PC-9 (cell line): Measurements from ENCODE around the gene ACTRT2. TPM values are rescaled to one million over a fixed set of nuclear protein-coding genes. Genes with fewer than 3 reads are reported as not detected.

Source experiments
- BruUV-seq: library from RNA; stranded (reverse); fragments of 400-500 nt; replicated peaks from 2 replicates; lab custom pipeline; 2021; lab: Mats Ljungman, UMichigan
- CTCF ChIA-PET: fragments of 300-600 bp; sonication (Branson Sonifier 250); formaldehyde crosslinking; loops from one replicate; lab custom pipeline; 2022; ENCODE audit warnings: antibody characterized with exemption; lab: Charles Lee
- POLR2A ChIA-PET: fragments of 300-600 bp; sonication (Branson Sonifier 250); formaldehyde crosslinking; loops from one replicate; lab custom pipeline; 2022; ENCODE audit warnings: antibody characterized with exemption; ENCODE audit not compliant: unreplicated experiment; lab: Charles Lee
- DNase-seq, 2 experiments: peaks; one replicate each; pipeline versions ENCODE4 v3.0.0 to v3.0.0-alpha.2; 2015 to 2022; ENCODE audit warnings: mixed read lengths in 1 of 2
- H2AFZ ChIP-seq: fragments of 200-600 bp; sonication (generic); 2 replicates; pipeline ENCODE4 v1.8.1; 2017; ENCODE audit warnings: antibody characterized with exemption
- H3F3A ChIP-seq: fragments of 200-600 bp; sonication (generic); 2 replicates; pipeline ENCODE4 v1.8.1; 2017; ENCODE audit warnings: antibody characterized with exemption, mild to moderate bottlenecking, low read depth; ENCODE audit not compliant: insufficient read depth
- H3K27ac ChIP-seq: fragments of 200-600 bp; sonication (generic); 2 replicates; pipeline ENCODE4 v1.6.1; 2016; ENCODE audit warnings: mixed run types
- H3K27me3 ChIP-seq: fragments of 200-600 bp; sonication (generic); 2 replicates; pipeline ENCODE4 v1.6.1; 2016; ENCODE audit warnings: low read depth, mixed run types; ENCODE audit not compliant: insufficient read depth
- H3K36me3 ChIP-seq: fragments of 200-600 bp; sonication (generic); 2 replicates; pipeline ENCODE4 v1.6.1; 2016; ENCODE audit warnings: low read depth, mixed run types
- H3K4me1 ChIP-seq: fragments of 200-600 bp; sonication (generic); replicated peaks from 2 replicates; pipeline ENCODE4 v1.6.1; 2016; ENCODE audit warnings: mixed run types; ENCODE audit not compliant: insufficient read depth
- H3K4me2 ChIP-seq: fragments of 200-600 bp; sonication (generic); 2 replicates; pipeline ENCODE4 v1.6.1; 2017; ENCODE audit warnings: mixed run types
- H3K4me3 ChIP-seq: fragments of 200-600 bp; sonication (generic); 2 replicates; pipeline ENCODE4 v1.6.1; 2016; ENCODE audit warnings: mixed run types
- H3K79me2 ChIP-seq: fragments of 200-600 bp; sonication (generic); 2 replicates; pipeline ENCODE4 v1.6.1; 2017; ENCODE audit warnings: low read depth, mixed run types
- H3K9me2 ChIP-seq: fragments of 200-600 bp; sonication (generic); 2 replicates; pipeline ENCODE4 v1.8.1; 2017; ENCODE audit warnings: mild to moderate bottlenecking; ENCODE audit not compliant: insufficient read depth
- H3K9me3 ChIP-seq: fragments of 200-600 bp; sonication (generic); 2 replicates; pipeline ENCODE4 v1.8.1; 2016; ENCODE audit warnings: low read depth; ENCODE audit not compliant: insufficient read depth
- H4K20me1 ChIP-seq: fragments of 200-600 bp; sonication (generic); 2 replicates; pipeline ENCODE4 v1.8.1; 2017; ENCODE audit not compliant: insufficient read depth
- CTCF ChIP-seq: fragments of 200-600 bp; sonication (generic); conservative IDR thresholded peaks from 2 replicates; pipeline ENCODE4 v1.6.1; 2017; ENCODE audit warnings: mixed run types, antibody characterized with exemption, mild to moderate bottlenecking, moderate library complexity
- EZH2 ChIP-seq: fragments of 200-600 bp; sonication (generic); IDR thresholded peaks from 2 replicates; pipeline ENCODE4 v1.8.0; 2017; ENCODE audit warnings: antibody characterized with exemption, low read depth
- intact Hi-C: fragments of 100-400 bp; cut with micrococcal nuclease; formaldehyde crosslinking; loops from one replicate; pipeline ENCODE4 v1.10.0; 2022; ENCODE audit not compliant: unreplicated experiment
- total RNA-seq: library from RNA; stranded (reverse); gene quantifications from 2 replicates; pipeline ENCODE4 v1.2.3, GENCODE V29; 2021

Gene ACTRT2
- total RNA-seq, 1 experiment from 2014 or later = not detected

DNA sequence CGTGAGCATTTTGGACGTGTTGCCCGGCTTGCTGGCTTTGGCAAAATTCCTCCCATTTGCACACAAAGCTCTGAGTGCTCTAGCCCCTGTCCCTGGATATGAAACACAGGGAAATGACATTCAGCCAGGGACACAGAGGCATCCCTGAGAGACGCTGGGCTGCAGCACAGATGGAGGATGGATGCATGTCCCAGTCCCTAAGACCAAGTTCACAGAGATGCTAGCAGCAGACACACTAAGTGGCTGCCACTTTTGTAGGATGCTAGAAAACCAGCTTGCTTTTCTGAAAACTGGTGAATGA, 12.5 kb downstream of the ACTRT2 start:
- BruUV-seq = no TSS peak
- Histone ChIP-seq H3K9me3 (no peaks in the 10 kb centered on the region), H3F3A (no peaks in the 10 kb centered on the region), H3K36me3 (no peaks in the 10 kb centered on the region), H2AFZ (no peak overlapping the region), H3K27me3 (peaks cover 97% of the 10 kb centered on the region), H3K9me2 (no peaks in the 10 kb centered on the region), H3K27ac (no peak overlapping the region), H3K79me2 (no peaks in the 10 kb centered on the region), H3K4me2 (no peak overlapping the region), H3K4me1 (no peaks in the 10 kb centered on the region), H4K20me1 (no peaks in the 10 kb centered on the region), H3K4me3 (no peak overlapping the region)
- ChIA-PET POLR2A (interaction anchor here (0.7 kb wide), 1 partner anchor 312 kb away, joined by 16 read pairs; no protein-coding TSS in a partner anchor), CTCF (no interaction called here)
- TF ChIP-seq EZH2 = no peak
- TF ChIP-seq CTCF = no peak
- intact Hi-C loops = no loop called here
- DNase-seq = no peak

DNA sequence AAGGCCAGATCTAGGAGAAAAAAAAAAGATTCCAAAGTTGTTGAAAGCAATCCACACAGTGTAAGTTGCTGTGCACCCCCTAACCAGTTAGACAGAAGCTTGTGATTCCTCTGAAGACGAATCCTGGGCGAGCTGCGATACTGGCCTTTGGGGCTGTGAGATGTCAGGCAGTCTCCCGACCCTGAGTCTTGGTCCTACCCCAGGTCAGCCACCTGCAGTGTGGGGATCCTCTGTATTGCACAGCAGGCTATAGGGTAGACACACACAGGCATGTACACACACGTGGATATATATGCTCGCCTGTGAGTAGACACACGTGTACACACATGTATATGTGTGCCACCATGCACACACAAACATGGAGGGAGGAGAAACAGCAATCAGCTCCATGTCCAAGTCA, 12.9 kb downstream of the ACTRT2 start:
- no peak overlapping the region for H3K4me3 ChIP-seq
- H3F3A ChIP-seq = no peaks in the 10 kb centered on the region
- no peaks in the 10 kb centered on the region for H3K4me1 ChIP-seq
- TF ChIP-seq EZH2 = no peak
- TF ChIP-seq CTCF = no peak
- no peaks in the 10 kb centered on the region for H3K79me2 ChIP-seq
- CTCF ChIA-PET = no interaction called here
- H3K4me2 ChIP-seq = no peak overlapping the region
- intact Hi-C loops = no loop called here
- H3K27me3 ChIP-seq = peaks cover 97% of the 10 kb centered on the region
- no peaks in the 10 kb centered on the region for H3K9me3 ChIP-seq
- no peak overlapping the region for H2AFZ ChIP-seq
- POLR2A ChIA-PET = interaction anchor here (0.7 kb wide), 1 partner anchor 312 kb away, joined by 16 read pairs; no protein-coding TSS in a partner anchor
- no peak overlapping the region for H3K27ac ChIP-seq
- BruUV-seq = no TSS peak
- no peaks in the 10 kb centered on the region for H4K20me1 ChIP-seq
- H3K36me3 ChIP-seq = no peaks in the 10 kb centered on the region
- DNase-seq = no peak
- no peaks in the 10 kb centered on the region for H3K9me2 ChIP-seq

DNA sequence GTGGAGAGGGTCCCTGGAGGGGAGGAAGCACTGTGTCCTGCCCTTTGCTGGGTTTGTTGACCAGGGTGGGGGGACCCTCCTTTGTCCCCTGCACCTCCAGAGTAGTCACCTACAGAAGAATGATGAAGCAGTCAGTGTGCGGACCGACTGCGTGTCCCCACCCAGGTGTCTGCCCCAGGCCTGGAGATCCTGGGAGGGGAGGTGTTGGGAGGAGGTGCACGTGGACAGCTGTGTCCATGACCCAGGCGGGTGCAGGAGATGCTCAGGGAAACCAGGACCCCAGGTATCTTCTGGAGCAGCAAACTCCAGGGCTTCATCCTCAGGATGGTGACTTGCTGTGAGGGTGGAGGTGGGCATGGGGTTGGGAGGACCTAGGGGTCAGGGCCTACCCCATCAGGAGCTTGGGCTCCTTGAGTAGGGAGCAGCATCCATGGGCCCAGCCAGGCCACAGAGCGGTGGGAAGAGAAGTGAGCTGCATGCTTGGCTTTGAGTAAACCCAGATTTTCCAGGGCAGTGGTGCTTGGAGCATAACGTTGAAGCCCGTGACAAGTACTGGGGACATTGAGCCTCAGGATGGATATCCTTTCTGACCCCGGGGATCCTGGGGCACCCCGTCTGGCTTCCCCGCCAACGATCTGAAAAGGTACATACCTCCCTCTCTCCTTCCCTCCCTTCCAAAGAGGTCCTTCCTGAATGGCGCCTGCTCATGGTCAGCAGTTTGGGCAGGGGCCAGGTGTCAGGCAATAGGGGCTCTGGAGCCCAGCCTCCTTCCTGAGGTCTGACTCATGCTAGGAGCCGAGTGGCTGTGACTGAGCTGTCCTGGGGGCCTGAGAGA, 13.7 kb downstream of the ACTRT2 start:
- intact Hi-C loops = no loop called here
- no TSS peak for BruUV-seq

More for the DNA sequence above, 13.7 kb downstream of the ACTRT2 start:
- H3K4me3 ChIP-seq = no peak overlapping the region
- ChIA-PET CTCF (no interaction called here), POLR2A (no interaction called here)
- H3K27me3 ChIP-seq = peaks cover 97% of the 10 kb centered on the region
- no peaks in the 10 kb centered on the region for H3K9me3 ChIP-seq
- TF ChIP-seq CTCF (no peak), EZH2 (no peak)
- no peak overlapping the region for H3K4me2 ChIP-seq
- H3F3A ChIP-seq = no peaks in the 10 kb centered on the region
- no peak overlapping the region for H3K27ac ChIP-seq
- no peak for DNase-seq
- no peaks in the 10 kb centered on the region for H4K20me1 ChIP-seq
- H3K79me2 ChIP-seq = no peaks in the 10 kb centered on the region
- no peaks in the 10 kb centered on the region for H3K9me2 ChIP-seq
- no peaks in the 10 kb centered on the region for H3K36me3 ChIP-seq
- no peaks in the 10 kb centered on the region for H3K4me1 ChIP-seq
- H2AFZ ChIP-seq = no peak overlapping the region
